PFSK-1 (cell line): ENCODE results near the gene ATOSB.

Source experiments
- FOXP2 ChIP-seq: optimal IDR thresholded peaks from 2 replicates; pipeline ENCODE3; 2011; ENCODE audit warnings: borderline replicate concordance, control low read depth, inconsistent platforms; ENCODE audit not compliant: insufficient read depth; ENCODE audit errors: extremely low read length, extremely low read depth
- POLR2AphosphoS5 ChIP-seq: IDR thresholded peaks from 2 replicates; pipeline ENCODE4 v1.6.1; 2012; ENCODE audit warnings: low read depth, mild to moderate bottlenecking, control low read depth, low read length, moderate library complexity
- SIN3A ChIP-seq: IDR thresholded peaks from 2 replicates; pipeline ENCODE4 v1.6.1; 2012; ENCODE audit warnings: mild to moderate bottlenecking, low read length, moderate library complexity, borderline replicate concordance; ENCODE audit not compliant: insufficient read depth
- TAF1 ChIP-seq: IDR thresholded peaks from 2 replicates; pipeline ENCODE4 v1.6.1; 2012; ENCODE audit warnings: low read length, control low read depth, borderline replicate concordance; ENCODE audit not compliant: insufficient read depth
- TF ChIP-seq, protein P1 (sequence below), 2 experiments: IDR thresholded peaks; 2 replicates each; pipeline versions ENCODE4 v1.6.1 to v1.8.0; 2011 to 2012; ENCODE audit warnings: low read depth in 2 of 2, low read length in 2 of 2, control low read depth in 1 of 2, inconsistent platforms in 1 of 2, mild to moderate bottlenecking in 1 of 2, moderate library complexity in 1 of 2; ENCODE audit not compliant: insufficient read depth in 1 of 2

Gene ATOSB

DNA sequence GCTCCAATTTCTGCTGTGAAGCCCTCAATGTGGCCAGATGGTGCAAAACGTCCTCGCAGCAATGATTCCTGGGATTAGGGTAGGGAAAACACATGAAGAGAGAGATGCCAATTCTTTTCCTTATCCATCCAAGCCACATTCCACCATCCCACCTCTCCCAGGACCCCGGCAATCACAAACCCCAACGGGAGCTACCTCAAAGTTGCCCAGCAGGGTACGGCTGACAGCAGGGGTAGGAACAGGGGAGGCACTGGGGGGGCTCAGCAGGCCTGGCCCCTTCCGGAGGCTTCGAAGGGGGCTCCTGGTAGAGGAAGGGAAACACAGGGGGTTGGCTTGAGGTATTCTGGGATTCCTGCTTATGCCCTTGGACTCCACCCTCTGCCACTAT is 9.3 kb downstream of the ATOSB start:
- TF ChIP-seq TAF1 = no peak
- TF ChIP-seq, protein P1, sequence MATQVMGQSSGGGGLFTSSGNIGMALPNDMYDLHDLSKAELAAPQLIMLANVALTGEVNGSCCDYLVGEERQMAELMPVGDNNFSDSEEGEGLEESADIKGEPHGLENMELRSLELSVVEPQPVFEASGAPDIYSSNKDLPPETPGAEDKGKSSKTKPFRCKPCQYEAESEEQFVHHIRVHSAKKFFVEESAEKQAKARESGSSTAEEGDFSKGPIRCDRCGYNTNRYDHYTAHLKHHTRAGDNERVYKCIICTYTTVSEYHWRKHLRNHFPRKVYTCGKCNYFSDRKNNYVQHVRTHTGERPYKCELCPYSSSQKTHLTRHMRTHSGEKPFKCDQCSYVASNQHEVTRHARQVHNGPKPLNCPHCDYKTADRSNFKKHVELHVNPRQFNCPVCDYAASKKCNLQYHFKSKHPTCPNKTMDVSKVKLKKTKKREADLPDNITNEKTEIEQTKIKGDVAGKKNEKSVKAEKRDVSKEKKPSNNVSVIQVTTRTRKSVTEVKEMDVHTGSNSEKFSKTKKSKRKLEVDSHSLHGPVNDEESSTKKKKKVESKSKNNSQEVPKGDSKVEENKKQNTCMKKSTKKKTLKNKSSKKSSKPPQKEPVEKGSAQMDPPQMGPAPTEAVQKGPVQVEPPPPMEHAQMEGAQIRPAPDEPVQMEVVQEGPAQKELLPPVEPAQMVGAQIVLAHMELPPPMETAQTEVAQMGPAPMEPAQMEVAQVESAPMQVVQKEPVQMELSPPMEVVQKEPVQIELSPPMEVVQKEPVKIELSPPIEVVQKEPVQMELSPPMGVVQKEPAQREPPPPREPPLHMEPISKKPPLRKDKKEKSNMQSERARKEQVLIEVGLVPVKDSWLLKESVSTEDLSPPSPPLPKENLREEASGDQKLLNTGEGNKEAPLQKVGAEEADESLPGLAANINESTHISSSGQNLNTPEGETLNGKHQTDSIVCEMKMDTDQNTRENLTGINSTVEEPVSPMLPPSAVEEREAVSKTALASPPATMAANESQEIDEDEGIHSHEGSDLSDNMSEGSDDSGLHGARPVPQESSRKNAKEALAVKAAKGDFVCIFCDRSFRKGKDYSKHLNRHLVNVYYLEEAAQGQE (IDR thresholded peaks at IDR 0.05; ENCODE audit: insufficient read depth in 1 of 2, low read depth in 2 of 2, low read length in 2 of 2) = no peak

DNA sequence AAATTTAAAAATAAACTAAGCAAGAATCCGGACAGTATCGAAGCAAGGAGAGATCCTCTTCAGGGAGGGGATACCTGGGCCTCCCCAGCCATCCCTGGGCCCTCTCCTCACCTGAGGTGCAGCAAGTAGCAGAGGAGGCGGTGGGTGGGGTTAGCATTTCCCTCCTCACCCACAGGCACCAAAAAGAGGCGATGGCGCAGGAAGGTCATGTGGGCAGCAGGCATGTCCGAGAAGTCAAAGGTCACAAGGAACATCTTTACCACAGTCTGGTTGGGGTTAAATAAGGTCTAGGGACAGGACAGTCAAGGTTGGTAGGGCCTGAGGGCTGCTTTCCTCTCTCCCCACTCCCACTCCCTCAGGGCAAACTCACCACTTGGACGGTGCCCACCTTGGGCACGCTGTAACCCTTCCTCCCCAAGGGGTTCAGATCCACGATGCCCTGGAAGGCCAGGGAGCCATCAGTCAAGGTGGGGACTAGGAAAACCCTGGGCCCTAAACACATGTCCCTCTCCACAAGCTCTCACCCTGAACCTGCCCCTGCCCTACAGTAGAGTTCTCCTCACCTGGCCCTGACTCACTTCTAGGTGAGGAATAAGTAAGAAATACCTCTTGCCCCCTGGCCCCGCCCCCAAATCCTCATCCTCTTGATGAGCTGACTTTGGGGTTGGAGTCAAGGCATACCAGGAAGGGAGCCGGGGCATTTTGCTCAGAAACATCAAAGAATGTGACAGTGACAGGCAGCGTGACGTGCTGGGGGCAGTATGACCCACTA is 9.9 kb downstream of the ATOSB start:
- TF ChIP-seq POLR2AphosphoS5 = no peak
- TF ChIP-seq SIN3A = no peak

DNA sequence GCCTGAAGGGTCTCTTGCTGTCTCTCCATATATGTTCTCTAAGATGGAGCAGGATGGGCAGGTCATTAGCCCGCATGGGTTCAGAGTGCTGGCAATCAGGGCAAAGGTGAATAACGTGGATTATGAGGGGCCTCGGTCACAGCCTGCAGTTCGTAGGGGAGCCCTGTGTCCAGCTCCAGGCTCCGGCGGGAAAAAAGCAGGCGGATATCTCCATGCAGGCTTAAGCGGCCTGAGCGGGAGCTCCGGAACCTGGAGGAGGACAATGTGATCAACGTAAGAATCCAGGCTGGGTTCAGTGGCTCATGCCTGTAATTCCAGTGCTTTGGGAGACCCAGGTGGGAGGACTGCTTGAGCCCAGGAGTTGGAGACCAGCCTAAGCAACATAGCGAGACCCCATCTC is 10.5 kb downstream of the ATOSB start:
- TF ChIP-seq SIN3A = no peak
- no peak for TF ChIP-seq TAF1
- no peak for TF ChIP-seq FOXP2
- TF ChIP-seq, protein P1 (IDR thresholded peaks at IDR 0.05; ENCODE audit: insufficient read depth in 1 of 2, low read depth in 2 of 2, low read length in 2 of 2) = no peak
- TF ChIP-seq POLR2AphosphoS5 = no peak

DNA sequence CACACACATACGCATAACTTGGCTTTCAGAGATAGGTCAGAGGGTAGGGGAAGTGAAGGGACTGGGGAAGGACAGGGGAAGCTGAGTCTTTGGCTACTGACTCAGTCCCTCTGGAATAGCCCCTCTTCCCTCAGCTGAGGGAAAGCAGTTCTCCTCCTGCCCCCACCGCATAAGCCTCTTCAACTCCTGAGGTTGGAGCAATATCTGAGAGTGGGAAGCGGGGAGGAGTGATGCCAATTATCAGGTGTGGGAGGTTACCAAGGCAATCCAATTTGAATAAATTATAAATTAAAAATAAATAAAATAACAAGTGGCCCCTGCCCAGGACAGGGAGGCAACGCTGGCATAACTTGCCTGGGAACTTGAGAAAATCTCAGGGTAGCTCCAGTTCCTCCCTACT is 11.1 kb downstream of the ATOSB start:
- TF ChIP-seq SIN3A = no peak
- TF ChIP-seq POLR2AphosphoS5 = no peak
- no peak for TF ChIP-seq FOXP2
- TF ChIP-seq, protein P1 (IDR thresholded peaks at IDR 0.05; ENCODE audit: insufficient read depth in 1 of 2, low read depth in 2 of 2, low read length in 2 of 2) = no peak
- no peak for TF ChIP-seq TAF1

DNA sequence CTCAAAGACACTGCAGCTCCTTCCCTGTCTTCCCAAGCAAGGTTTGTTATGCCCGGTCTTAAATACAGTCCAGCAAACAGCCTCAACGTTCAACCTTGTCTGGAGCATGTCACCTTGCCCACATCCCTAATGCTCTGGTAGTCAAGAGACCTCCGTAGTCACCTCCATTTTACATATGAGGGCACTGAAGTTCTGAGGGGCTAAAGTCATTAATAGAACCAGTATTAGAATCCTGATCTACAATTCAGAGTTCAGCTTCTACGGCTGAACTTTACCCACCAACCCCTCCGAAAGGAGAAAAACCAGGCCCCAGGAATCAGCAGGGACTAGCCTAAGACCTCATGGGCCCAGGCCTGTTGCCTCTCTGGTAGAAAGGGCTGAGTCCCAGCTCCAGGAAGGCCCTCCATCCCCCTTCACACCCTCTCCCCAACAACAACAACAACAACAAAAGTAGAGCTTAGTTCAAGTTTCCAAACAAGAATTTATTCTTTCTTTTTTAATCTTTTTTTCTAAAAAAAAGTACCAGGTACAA is 11.9 kb downstream of the ATOSB start:
- TF ChIP-seq, protein P1 (IDR thresholded peaks at IDR 0.05; ENCODE audit: insufficient read depth in 1 of 2, low read depth in 2 of 2, low read length in 2 of 2) = no peak
- TF ChIP-seq FOXP2 = no peak
- no peak for TF ChIP-seq POLR2AphosphoS5
- TF ChIP-seq SIN3A = no peak
- TF ChIP-seq TAF1 = no peak
